Transverse colon (tissue), 4 donors: Measurements from ENCODE around the gene WWOX. TPM values are rescaled to one million over a fixed set of nuclear protein-coding genes. Genes with fewer than 3 reads are reported as not detected.

Source experiments
- DNase-seq: peaks from one replicate; pipeline ENCODE4 v3.0.0-alpha.2; 2019
- H3K27ac ChIP-seq, 4 donors: fragments of 200-600 bp; sonication (generic); 2 replicates each; pipeline ENCODE4 v1.5.1; 2016 to 2018; ENCODE audit warnings: inconsistent platforms in 4 of 4
- H3K27me3 ChIP-seq: fragments of 200-600 bp; sonication (generic); 2 replicates; pipeline ENCODE4 v1.5.1; 2017; ENCODE audit warnings: inconsistent platforms
- H3K36me3 ChIP-seq, 4 donors: fragments of 200-600 bp; sonication (generic); 2 replicates each; pipeline ENCODE4 v1.5.1; 2017 to 2019; ENCODE audit warnings: inconsistent platforms in 4 of 4
- H3K4me1 ChIP-seq, 4 donors: fragments of 200-600 bp; sonication (generic); 2 replicates each; pipeline ENCODE4 v1.5.1; 2017 to 2020; ENCODE audit warnings: inconsistent platforms in 4 of 4
- H3K4me3 ChIP-seq, 4 donors: fragments of 200-600 bp; sonication (generic); 1 replicate in 1 of 4; 2 replicates in 3 of 4; pipeline versions ENCODE4 v1.5.1 to v1.6.1; 2017 to 2019; ENCODE audit warnings: inconsistent platforms in 4 of 4
- H3K9me3 ChIP-seq, 2 donors: fragments of 200-600 bp; sonication (generic); 2 replicates each; pipeline ENCODE4 v1.5.1; 2017 to 2019; ENCODE audit warnings: inconsistent platforms in 2 of 2
- CTCF ChIP-seq, 5 experiments: fragments of 200-600 bp in 3 of 5; fragments of 450-650 bp in 2 of 5; sonication (generic) in 3 of 5; IDR thresholded peaks; 1 replicate in 2 of 5; 2 replicates in 3 of 5; pipeline ENCODE4 v1.5.1; 2016 to 2017; ENCODE audit warnings: antibody characterized with exemption in 5 of 5, inconsistent platforms in 3 of 5, mild to moderate bottlenecking in 2 of 5, moderate library complexity in 1 of 5
- EP300 ChIP-seq: sonication (generic); formaldehyde crosslinking; IDR thresholded peaks from one replicate; pipeline ENCODE4 v1.6.1; 2017; ENCODE audit warnings: antibody characterized with exemption, low read depth
- POLR2A ChIP-seq: fragments of 450-650 bp; IDR thresholded peaks from one replicate; pipeline ENCODE4 v1.6.1; 2016; ENCODE audit warnings: antibody characterized with exemption, mild to moderate bottlenecking, moderate library complexity
- POLR2AphosphoS5 ChIP-seq, 3 donors: sonication (generic); formaldehyde crosslinking; IDR thresholded peaks; one replicate each; pipeline ENCODE4 v1.6.1; 2016; ENCODE audit warnings: antibody characterized with exemption in 3 of 3
- WGBS, 2 donors: methylation state at CpG; one replicate each; pipeline ENCODE4 v1.1.5; 2018; ENCODE audit warnings: low coverage in 1 of 2; 5-methylcytosine and 5-hydroxymethylcytosine counted together
- in situ Hi-C, 4 donors: fragments of 200-750 bp; cut with MboI; loops; one replicate each; pipeline versions ENCODE4 v1.15.0 to v1.15.1; 2017; ENCODE audit warnings: low sequenced_read_pairs in 3 of 4, low pct_ligation_motif_present in 1 of 4, low pct_unique_long_range_greater_than_20kb in 1 of 4
- intact Hi-C: fragments of 100-400 bp; cut with DNase I; formaldehyde crosslinking; loops from one replicate; pipeline ENCODE4 v1.15.1; 2023; ENCODE audit warnings: low total_unique reads
- total RNA-seq, 4 donors: library from RNA; depleted of rRNA; stranded (reverse); fragments of >200 nt; gene quantifications; one replicate each; pipeline ENCODE4 v1.1.0, GENCODE V29; 2016

WWOX gene
- total RNA-seq, 4 donors from 2014 or later, result 11.2 to 53.8 (median 24.8) TPM

GRCh38 chr16:78489631-78490030, 390.2 kb downstream of the WWOX start:
- in situ Hi-C loops, result no loop called here
- no peak for DNase-seq
- Histone ChIP-seq H3K36me3 (no peaks in the 10 kb centered on the region), H3K4me3 (no peak overlapping the region), H3K9me3 (no peaks in the 10 kb centered on the region), H3K4me1 (no peaks in the 10 kb centered on the region), H3K27ac (no peak overlapping the region), H3K27me3 (no peaks in the 10 kb centered on the region)
- 46 to 85% methylated on average over 2 to 5 of the region's 5 CpGs for WGBS, 2 donors
- TF ChIP-seq POLR2AphosphoS5 (IDR thresholded peaks at IDR 0.05) (no peak), EP300 (no peak)
- intact Hi-C loops, result no loop called here

DNA sequence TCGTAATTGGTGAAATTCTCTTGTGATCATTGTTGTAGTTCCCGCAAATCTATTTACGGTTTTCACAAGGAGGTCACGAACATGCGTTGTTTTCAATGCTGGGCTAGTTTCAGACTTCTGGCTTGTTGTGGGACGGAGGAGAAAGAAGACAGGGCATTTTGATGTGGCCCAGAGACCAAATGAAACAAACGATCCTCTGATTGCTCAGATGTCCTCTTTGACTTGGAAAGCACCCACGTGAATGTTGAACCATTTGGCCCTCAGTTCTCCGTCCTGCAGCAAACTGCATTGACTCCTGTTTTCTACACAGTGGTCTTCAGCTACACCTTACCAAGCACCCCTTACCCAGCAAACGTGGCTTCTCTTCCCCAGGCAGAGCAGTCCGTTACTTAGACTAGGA, 391.0 kb downstream of the WWOX start:
- no peaks in the 10 kb centered on the region for H3K36me3 ChIP-seq
- 88% methylated on average over 8 to 11 of the region's 11 CpGs for WGBS, 2 donors
- H3K4me3 ChIP-seq, result no peak overlapping the region
- DNase-seq, result no peak
- no peaks in the 10 kb centered on the region for H3K4me1 ChIP-seq
- in situ Hi-C loops, result no loop called here
- TF ChIP-seq POLR2AphosphoS5 (IDR thresholded peaks at IDR 0.05) (no peak), EP300 (no peak), POLR2A (no peak), CTCF (IDR thresholded peaks at IDR 0.05) (no peak)
- no peak overlapping the region for H3K27ac ChIP-seq
- H3K27me3 ChIP-seq, result no peaks in the 10 kb centered on the region
- no peaks in the 10 kb centered on the region for H3K9me3 ChIP-seq
- intact Hi-C loops, result no loop called here

DNA sequence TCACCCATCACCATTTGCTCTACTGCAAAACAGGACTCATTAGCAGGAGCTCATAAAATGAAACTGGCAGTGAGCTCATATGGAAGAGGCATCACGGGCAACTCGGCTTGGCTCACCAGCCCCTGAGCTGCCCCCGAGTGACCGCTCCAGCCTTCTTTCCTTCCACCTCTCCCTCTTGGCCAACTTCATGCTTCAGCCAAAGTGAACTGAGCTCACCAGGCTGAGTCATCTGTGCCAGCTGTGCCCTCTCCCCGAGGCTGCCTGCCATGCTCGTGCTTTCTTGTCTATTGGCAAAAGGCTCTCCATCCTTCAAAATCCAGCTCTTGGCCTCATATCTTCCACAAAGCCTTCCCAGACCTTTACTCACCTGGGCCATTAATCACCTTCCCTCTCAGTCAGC, 391.4 kb downstream of the WWOX start:
- in situ Hi-C loops (no loop called here), intact Hi-C loops (no loop called here)
- no peak overlapping the region for H3K4me3 ChIP-seq
- no peaks in the 10 kb centered on the region for H3K4me1 ChIP-seq
- TF ChIP-seq EP300, result no peak
- no peaks in the 10 kb centered on the region for H3K27me3 ChIP-seq
- WGBS, 2 donors, result 90 to 95% methylated on average over 2 to 6 of the region's 6 CpGs
- no peaks in the 10 kb centered on the region for H3K9me3 ChIP-seq
- no peak overlapping the region for H3K27ac ChIP-seq
- no peak for DNase-seq
- no peaks in the 10 kb centered on the region for H3K36me3 ChIP-seq

- no peak for DNase-seq
- in situ Hi-C loops (no loop called here), intact Hi-C loops (no loop called here)
- Histone ChIP-seq H3K4me3 (no peak overlapping the region), H3K4me1 (peaks cover 0 to 4% (median 0%) of the 10 kb centered on the region in 4 donors), H3K27ac (no peak overlapping the region), H3K36me3 (no peaks in the 10 kb centered on the region), H3K27me3 (no peaks in the 10 kb centered on the region), H3K9me3 (no peaks in the 10 kb centered on the region)
- 87 to 95% methylated on average over 7 to 8 of the region's 8 CpGs for WGBS, 2 donors
- no peak for TF ChIP-seq EP300
- TF ChIP-seq POLR2AphosphoS5 (IDR thresholded peaks at IDR 0.05), result no peak
- TF ChIP-seq POLR2A, result no peak
- TF ChIP-seq CTCF (IDR thresholded peaks at IDR 0.05), result no peak
These were observed 394.1 kb downstream of the WWOX start for GRCh38 chr16:78493573-78493972.

DNA sequence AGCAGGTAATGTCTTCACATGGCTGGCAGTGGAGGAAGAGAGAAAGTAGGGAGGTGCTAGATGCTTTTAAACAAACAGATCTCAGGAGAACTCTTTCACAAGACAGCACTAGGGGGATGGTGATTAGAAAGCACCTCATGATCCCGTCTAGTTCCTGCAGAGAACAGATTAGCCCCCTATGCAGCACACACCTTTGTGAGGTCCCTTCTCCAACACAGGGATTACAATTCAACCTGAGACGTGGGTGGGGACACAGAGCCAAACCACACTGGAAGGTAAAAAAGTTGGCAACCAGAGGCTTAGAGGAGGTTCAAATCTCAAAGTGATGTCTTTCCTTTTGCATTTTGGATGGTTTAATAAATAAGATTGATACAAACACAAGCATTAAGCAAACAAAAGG, 394.7 kb downstream of the WWOX start:
- no peaks in the 10 kb centered on the region for H3K36me3 ChIP-seq
- no peaks in the 10 kb centered on the region for H3K27me3 ChIP-seq
- no peak overlapping the region for H3K27ac ChIP-seq
- WGBS, 2 donors, result 79% methylated on average over 2 of the region's 2 CpGs; no CpG with 5 or more reads in 1 of the 2 donors
- TF ChIP-seq POLR2AphosphoS5 (IDR thresholded peaks at IDR 0.05) (no peak), EP300 (no peak), POLR2A (no peak), CTCF (IDR thresholded peaks at IDR 0.05) (no peak)
- intact Hi-C loops, result no loop called here
- H3K4me3 ChIP-seq, result no peak overlapping the region
- peaks cover 0 to 6% (median 0%) of the 10 kb centered on the region in 4 donors for H3K4me1 ChIP-seq
- DNase-seq, result no peak
- in situ Hi-C loops, result no loop called here
- H3K9me3 ChIP-seq, result no peaks in the 10 kb centered on the region
